K562 (cell line): Measurements from ENCODE around the gene TNFSF11. TPM values are rescaled to one million over a fixed set of nuclear protein-coding genes. Genes with fewer than 3 reads are reported as not detected.

ENCODE experiments used
- ATAC-seq: fragments of 200-7000 bp; cut with Tn5 transposase; 3 replicates; pipeline ENCODE4 v1.9.1; 2020; ENCODE audit warnings: moderate library complexity
- BruUV-seq: library from RNA; stranded (reverse); fragments of 400-500 nt; replicated peaks from 2 replicates; lab custom pipeline; 2021; lab: Mats Ljungman, UMichigan
- CTCF ChIA-PET: fragments of 300-600 bp; formaldehyde crosslinking; extraction: SDS; loops from one replicate; lab custom pipeline; 2021; ENCODE audit warnings: low intra/inter-chr PET ratio; lab: Yijun Ruan, JAX
- POLR2A ChIA-PET: fragments of 300-600, 350-650 bp; sonication (Branson Sonifier 250); formaldehyde crosslinking; extraction: SDS; loops from one replicate; lab custom pipeline; 2021; ENCODE audit warnings: antibody characterized with exemption, inconsistent platforms; lab: Yijun Ruan, JAX
- DNase-seq, 4 experiments: peaks; one replicate each; pipeline versions ENCODE4 v3.0.0 to v3.0.0-alpha.2; 2011 to 2018; ENCODE audit warnings: low spot score in 3 of 4, mixed read lengths in 3 of 4; ENCODE audit errors: extremely low read depth in 1 of 4
- FAIRE-seq: peaks from 2 replicates; lab custom pipeline; 2011; peaks lifted over from hg19 to GRCh38; lab: Jason Lieb, UNC
- H2AFZ ChIP-seq: 2 replicates; pipeline ENCODE4 v1.6.0; 2011; ENCODE audit warnings: low read depth, low read length, control low read depth, inconsistent platforms
- H3K27ac ChIP-seq: fragments of 200-600 bp; 3 replicates; pipeline ENCODE4 v1.8.0; 2011; ENCODE audit warnings: low read depth, mild to moderate bottlenecking, control low read depth, inconsistent platforms, low read length, moderate library complexity, mixed read lengths; ENCODE audit errors: extremely low read depth
- H3K27me3 ChIP-seq, 2 experiments: fragments of 300-600 bp in 1 of 2; 2 replicates in 1 of 2; 3 replicates in 1 of 2; pipeline versions ENCODE4 v1.6.0 to v1.8.0; 2011; ENCODE audit warnings: inconsistent platforms in 2 of 2, low read length in 2 of 2, mild to moderate bottlenecking in 1 of 2, mixed read lengths in 1 of 2, moderate library complexity in 1 of 2; ENCODE audit not compliant: control insufficient read depth in 2 of 2, insufficient read depth in 2 of 2
- H3K36me3 ChIP-seq: fragments of 300-600 bp; 3 replicates; pipeline ENCODE4 v1.8.0; 2011; ENCODE audit warnings: mild to moderate bottlenecking, low read length, inconsistent platforms; ENCODE audit not compliant: control insufficient read depth, insufficient read depth
- H3K4me1 ChIP-seq, 2 experiments: fragments of 200-600 bp in 1 of 2; replicated peaks in 1 of 2; 2 replicates in 1 of 2; 3 replicates in 1 of 2; pipeline versions ENCODE4 v1.5.1 to v1.8.0; 2011; ENCODE audit warnings: inconsistent platforms in 2 of 2, low read length in 2 of 2, mild to moderate bottlenecking in 1 of 2, mixed read lengths in 1 of 2, moderate library complexity in 1 of 2; ENCODE audit not compliant: control insufficient read depth in 2 of 2, insufficient read depth in 2 of 2
- H3K4me2 ChIP-seq: 2 replicates; pipeline ENCODE4 v1.6.1; 2011; ENCODE audit warnings: low read length, control low read depth, inconsistent platforms, mixed read lengths; ENCODE audit not compliant: insufficient read depth
- H3K4me3 ChIP-seq: fragments of 200-600 bp; sonication (generic), shearing (Covaris generic); 2 replicates; pipeline ENCODE4 v1.5.1; 2016; ENCODE audit warnings: control low read depth, inconsistent platforms
- H3K79me2 ChIP-seq: fragments of 200-600 bp; 3 replicates; pipeline ENCODE4 v1.8.0; 2011; ENCODE audit warnings: low read length, inconsistent platforms; ENCODE audit not compliant: control insufficient read depth, insufficient read depth
- H3K9ac ChIP-seq, 2 experiments: 2 replicates each; pipeline versions ENCODE4 v1.6.0 to v1.6.1; 2011; ENCODE audit warnings: low read depth in 2 of 2, low read length in 2 of 2, control low read depth in 1 of 2, inconsistent platforms in 1 of 2, mild to moderate bottlenecking in 1 of 2, mixed read lengths in 1 of 2; ENCODE audit not compliant: insufficient read depth in 1 of 2
- H3K9me1 ChIP-seq: one replicate; pipeline ENCODE4 v1.6.0; 2011; ENCODE audit warnings: inconsistent platforms, mild to moderate bottlenecking, low read length, moderate library complexity; ENCODE audit not compliant: control insufficient read depth, insufficient read depth
- H3K9me3 ChIP-seq: replicated peaks from 2 replicates; pipeline ENCODE4 v1.5.1; 2011; ENCODE audit warnings: low read depth, low read length, inconsistent platforms; ENCODE audit not compliant: control insufficient read depth, insufficient read depth
- H4K20me1 ChIP-seq: replicated peaks from 2 replicates; pipeline ENCODE4 v1.6.1; 2011; ENCODE audit warnings: low read length, inconsistent platforms, mixed read lengths; ENCODE audit not compliant: control insufficient read depth, insufficient read depth
- GTF2A2 ChIP-seq: IDR thresholded peaks from 2 replicates; pipeline ENCODE4 v1.6.1; 2016; ENCODE audit warnings: mild to moderate bottlenecking, missing genetic modification characterization, missing compliant biosample characterization
- HNRNPK ChIP-seq: fragments of 200-400 bp; formaldehyde crosslinking; IDR thresholded peaks from one replicate; pipeline ENCODE4 v1.6.1; 2018; ENCODE audit warnings: mild to moderate bottlenecking, low read depth, low read length; ENCODE audit not compliant: poor library complexity, severe bottlenecking
- ILF3 ChIP-seq: fragments of 450-650 bp; IDR thresholded peaks from 2 replicates; pipeline ENCODE4 v1.6.1; 2018; ENCODE audit warnings: antibody characterized with exemption, mild to moderate bottlenecking, moderate library complexity, borderline replicate concordance
- ILK ChIP-seq: fragments of 450-650 bp; IDR thresholded peaks from 2 replicates; pipeline ENCODE4 v1.6.1; 2016; ENCODE audit warnings: missing genetic modification characterization, low read depth, mild to moderate bottlenecking, missing compliant biosample characterization, moderate library complexity, borderline replicate concordance
- MGA ChIP-seq: fragments of 450-650 bp; IDR thresholded peaks from 2 replicates; pipeline ENCODE4 v1.6.1; 2016; ENCODE audit warnings: mild to moderate bottlenecking, moderate library complexity
- MYC ChIP-seq, 2 experiments: fragments of 250-450 bp in 1 of 2; sonication (Bioruptor Pico) in 1 of 2; IDR thresholded peaks; 2 replicates each; pipeline versions ENCODE4 v1.5.1 to v1.6.1; 2012 to 2021; ENCODE audit warnings: low read depth in 2 of 2, borderline replicate concordance in 1 of 2, improper control_type of control experiment in 1 of 2, low read length in 1 of 2, mild to moderate bottlenecking in 1 of 2, moderate library complexity in 1 of 2
- NBN ChIP-seq: fragments of 450-650 bp; IDR thresholded peaks from 2 replicates; pipeline ENCODE4 v1.6.1; 2016; ENCODE audit warnings: low read depth, mild to moderate bottlenecking
- NONO ChIP-seq, 2 experiments: fragments of 200-400 bp in 1 of 2; fragments of 450-650 bp in 1 of 2; formaldehyde crosslinking in 1 of 2; IDR thresholded peaks; 2 replicates each; pipeline ENCODE4 v1.6.1; 2017; ENCODE audit warnings: low read depth in 2 of 2, mild to moderate bottlenecking in 2 of 2, moderate library complexity in 2 of 2, low read length in 1 of 2
- SMAD4 ChIP-seq: fragments of 250-450 bp; sonication (Bioruptor Pico); conservative IDR thresholded peaks from 2 replicates; pipeline ENCODE4 v1.8.0; 2021; ENCODE audit warnings: inconsistent platforms, mild to moderate bottlenecking, moderate library complexity
- SMARCA5 ChIP-seq: fragments of 450-650 bp; IDR thresholded peaks from 2 replicates; pipeline ENCODE4 v1.6.1; 2016
- ZNF507 ChIP-seq: conservative IDR thresholded peaks from 2 replicates; pipeline ENCODE4 v1.6.1; 2017; ENCODE audit warnings: missing genetic modification characterization, missing compliant biosample characterization
- ZNF766 ChIP-seq: fragments of 200-800 bp; sonication (Bioruptor generic); conservative IDR thresholded peaks from 2 replicates; pipeline ENCODE4 v1.6.1; 2016; ENCODE audit warnings: missing genetic modification characterization, missing compliant biosample characterization
- WGBS: fragments of 100-300 bp; shearing (Covaris generic); methylation state at CpG from one replicate; pipeline ENCODE4 v1.1.6; 2016; ENCODE audit warnings: low coverage, mixed read lengths; ENCODE audit not compliant: insufficient coverage; ENCODE audit errors: missing lambda C conversion rate; 5-methylcytosine and 5-hydroxymethylcytosine counted together
- in situ Hi-C: fragments of 300-500 bp; cut with MboI; formaldehyde crosslinking; loops from 4 replicates; pipeline ENCODE4 v1.15.0; 2018; ENCODE audit warnings: inconsistent platforms, mixed read lengths
- intact Hi-C: fragments of 100-400 bp; cut with micrococcal nuclease; formaldehyde crosslinking; loops from 2 replicates; pipeline ENCODE4 v1.14.2; 2022
- polyA plus RNA-seq, 8 experiments: library from polyadenylated mRNA; depleted of rRNA in 4 of 8; stranded (reverse) in 5 of 8; unstranded in 3 of 8; fragments of >200 nt; fragmentation: Nextera tagmentation in 2 of 8; fragmentation: Illumina TruSeq in 1 of 8; extraction: Ambion mirVana in 2 of 8; extraction: Trizol in 1 of 8; gene quantifications; 2 replicates each; pipeline versions ENCODE4 v1.2.1 to v1.2.3, GENCODE V29; 2011 to 2014; ENCODE audit warnings: inconsistent platforms in 1 of 8, missing spikeins in 1 of 8
- total RNA-seq, 7 experiments: library from RNA; depleted of rRNA in 6 of 7; stranded (reverse); fragments of >200 nt in 6 of 7; fragmentation: Illumina TruSeq in 2 of 7; extraction: Trizol in 2 of 7; gene quantifications; 2 replicates each; pipeline versions ENCODE4 v1.2.1 to v1.2.3, GENCODE V29; 2011 to 2021; ENCODE audit warnings: low replicate concordance in 1 of 7

TNFSF11 gene
- total and polyA plus RNA-seq, 9 of the 15 experiments (the other 6 are each of a cell fraction or from before 2014, with no cell fraction given) = not detected

GRCh38 chr13:42577538-42577937 lies 3.6 kb downstream of the TNFSF11 start:
- no peak overlapping the region for H3K9ac ChIP-seq
- DNase-seq (no peak), FAIRE-seq (no peak), ATAC-seq (no peak)
- H4K20me1 ChIP-seq = no peaks in the 10 kb centered on the region
- no peaks in the 10 kb centered on the region for H3K36me3 ChIP-seq
- H3K27me3 ChIP-seq = peaks cover 5 to 6% of the 10 kb centered on the region in 2 experiments; a peak in 3 of 5 replicates
- no peaks in the 10 kb centered on the region for H3K79me2 ChIP-seq
- H3K4me1 ChIP-seq = no peaks in the 10 kb centered on the region
- ChIA-PET CTCF (no interaction called here), POLR2A (no interaction called here)
- BruUV-seq = no TSS peak
- no peak overlapping the region for H3K27ac ChIP-seq
- WGBS = 0% methylated on average over 4 of the region's 4 CpGs
- no peak overlapping the region for H3K4me3 ChIP-seq
- no peaks in the 10 kb centered on the region for H3K9me1 ChIP-seq
- no peaks in the 10 kb centered on the region for H3K9me3 ChIP-seq
- TF ChIP-seq NBN (no peak), SMARCA5 (no peak), ZNF766 (CRISPR knock-in tag) (no peak), MGA (no peak), SMAD4 (CRISPR knock-in tag) (no peak), ILK (tag) (no peak), GTF2A2 (no peak), NONO (IDR thresholded peaks at IDR 0.05; ENCODE audit: low read depth in 2 of 2, low read length in 1 of 2) (no peak), HNRNPK (no peak), ILF3 (no peak), MYC (IDR thresholded peaks at IDR 0.05; ENCODE audit: low read depth, low read length) (no peak), MYC (CRISPR knock-in tag; IDR thresholded peaks at IDR 0.05; ENCODE audit: borderline replicate concordance, low read depth) (no peak), ZNF507 (no peak)
- no peak overlapping the region for H2AFZ ChIP-seq
- intact Hi-C loops = no loop called here
- no peak overlapping the region for H3K4me2 ChIP-seq
- in situ Hi-C loops = no loop called here
